Measurements from ENCODE around the gene RALGAPA1. TPM values are rescaled to one million over a fixed set of nuclear protein-coding genes. Genes with fewer than 3 reads are reported as not detected.
A peak's percentile ranks its signal among the peaks of the same experiment; 100 is the strongest.

Gene RALGAPA1
- total and polyA plus RNA-seq, 2 of the 13 experiments (the other 11 are each of a cell fraction or from before 2014, with no cell fraction given) = 65.0 to 89.2 TPM

DNA sequence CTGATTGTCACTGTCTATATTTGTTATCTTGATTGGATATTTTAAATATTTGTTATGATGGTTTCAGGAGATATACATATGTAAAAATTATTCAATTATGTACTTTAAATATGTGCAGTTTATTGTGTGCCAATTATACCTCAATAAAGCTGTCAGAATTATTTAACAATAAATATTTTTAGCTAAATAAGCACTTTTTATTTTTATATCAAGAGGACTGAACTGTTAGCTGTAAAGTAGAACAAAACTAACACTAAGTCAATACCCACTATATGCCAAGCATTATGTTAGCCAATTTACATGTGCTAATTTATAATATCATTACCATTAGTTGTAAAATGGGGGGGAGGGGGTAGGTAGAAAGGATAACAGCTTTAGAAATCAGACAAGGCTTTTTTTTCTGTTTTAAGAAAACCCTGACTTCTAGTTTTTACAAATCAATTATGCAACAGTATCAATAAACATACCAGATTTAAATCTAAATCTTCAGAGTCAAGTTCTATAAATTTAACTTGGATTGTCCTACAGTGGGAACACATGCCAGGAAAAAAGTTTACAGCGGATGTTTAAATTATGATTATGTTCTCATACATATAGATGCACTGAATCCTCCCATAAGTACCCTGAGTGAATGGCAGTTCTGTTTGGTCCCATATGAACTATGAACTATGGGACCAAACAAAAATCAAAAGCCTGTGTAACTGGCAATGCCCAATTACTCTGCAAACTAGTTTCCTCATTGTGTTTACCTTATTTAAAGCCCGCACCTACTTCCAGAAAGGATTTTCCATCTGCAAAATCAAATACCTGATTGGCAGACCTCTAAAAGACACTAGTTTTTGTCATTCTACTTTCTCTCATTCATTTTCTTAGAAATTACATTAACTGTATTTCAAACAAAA is 2.8 kb downstream of the RALGAPA1 start (continued):
- TF ChIP-seq MAZ (IDR thresholded peaks at IDR 0.05; ENCODE audit: borderline replicate concordance, low read depth, low read length) = no peak
- TF ChIP-seq MAZ (CRISPR knock-in tag; IDR thresholded peaks at IDR 0.05; ENCODE audit: low read depth) = no peak
- no peak for TF ChIP-seq ZNF383 (CRISPR knock-in tag; IDR thresholded peaks at IDR 0.05; ENCODE audit: borderline replicate concordance)
- no peak; the same call in 1 of the 2 replicates for TF ChIP-seq AHR (CRISPR knock-in tag; IDR thresholded peaks at IDR 0.05)
- TF ChIP-seq, protein P1, sequence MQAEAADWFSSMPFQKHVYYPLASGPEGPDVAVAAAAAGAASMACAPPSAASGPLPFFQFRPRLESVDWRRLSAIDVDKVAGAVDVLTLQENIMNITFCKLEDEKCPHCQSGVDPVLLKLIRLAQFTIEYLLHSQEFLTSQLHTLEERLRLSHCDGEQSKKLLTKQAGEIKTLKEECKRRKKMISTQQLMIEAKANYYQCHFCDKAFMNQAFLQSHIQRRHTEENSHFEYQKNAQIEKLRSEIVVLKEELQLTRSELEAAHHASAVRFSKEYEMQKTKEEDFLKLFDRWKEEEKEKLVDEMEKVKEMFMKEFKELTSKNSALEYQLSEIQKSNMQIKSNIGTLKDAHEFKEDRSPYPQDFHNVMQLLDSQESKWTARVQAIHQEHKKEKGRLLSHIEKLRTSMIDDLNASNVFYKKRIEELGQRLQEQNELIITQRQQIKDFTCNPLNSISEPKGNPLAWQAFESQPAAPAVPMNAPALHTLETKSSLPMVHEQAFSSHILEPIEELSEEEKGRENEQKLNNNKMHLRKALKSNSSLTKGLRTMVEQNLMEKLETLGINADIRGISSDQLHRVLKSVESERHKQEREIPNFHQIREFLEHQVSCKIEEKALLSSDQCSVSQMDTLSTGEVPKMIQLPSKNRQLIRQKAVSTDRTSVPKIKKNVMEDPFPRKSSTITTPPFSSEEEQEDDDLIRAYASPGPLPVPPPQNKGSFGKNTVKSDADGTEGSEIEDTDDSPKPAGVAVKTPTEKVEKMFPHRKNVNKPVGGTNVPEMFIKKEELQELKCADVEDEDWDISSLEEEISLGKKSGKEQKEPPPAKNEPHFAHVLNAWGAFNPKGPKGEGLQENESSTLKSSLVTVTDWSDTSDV (CRISPR knock-in tag; IDR thresholded peaks at IDR 0.05) = no peak
- peak; percentile 5; the same call in 1 of the 2 replicates for TF ChIP-seq ZFP82 (CRISPR knock-in tag; IDR thresholded peaks at IDR 0.05; ENCODE audit: borderline replicate concordance)
- no peak for TF ChIP-seq SETDB1 (CRISPR knock-in tag; IDR thresholded peaks at IDR 0.05; ENCODE audit: borderline replicate concordance)
- peak; percentile 92; the same call in 1 of the 2 replicates for TF ChIP-seq ETV5 (CRISPR knock-in tag; IDR thresholded peaks at IDR 0.05; ENCODE audit: borderline replicate concordance)
- TF ChIP-seq, protein P2, sequence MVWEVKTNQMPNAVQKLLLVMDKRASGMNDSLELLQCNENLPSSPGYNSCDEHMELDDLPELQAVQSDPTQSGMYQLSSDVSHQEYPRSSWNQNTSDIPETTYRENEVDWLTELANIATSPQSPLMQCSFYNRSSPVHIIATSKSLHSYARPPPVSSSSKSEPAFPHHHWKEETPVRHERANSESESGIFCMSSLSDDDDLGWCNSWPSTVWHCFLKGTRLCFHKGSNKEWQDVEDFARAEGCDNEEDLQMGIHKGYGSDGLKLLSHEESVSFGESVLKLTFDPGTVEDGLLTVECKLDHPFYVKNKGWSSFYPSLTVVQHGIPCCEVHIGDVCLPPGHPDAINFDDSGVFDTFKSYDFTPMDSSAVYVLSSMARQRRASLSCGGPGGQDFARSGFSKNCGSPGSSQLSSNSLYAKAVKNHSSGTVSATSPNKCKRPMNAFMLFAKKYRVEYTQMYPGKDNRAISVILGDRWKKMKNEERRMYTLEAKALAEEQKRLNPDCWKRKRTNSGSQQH (CRISPR knock-in tag; IDR thresholded peaks at IDR 0.05; ENCODE audit: low read depth) = no peak
- TF ChIP-seq RFXANK (CRISPR knock-in tag; IDR thresholded peaks at IDR 0.05) = no peak; the same call in 1 of the 2 replicates
- TF ChIP-seq ZMYM4 (CRISPR knock-in tag; IDR thresholded peaks at IDR 0.05) = no peak
- peak; percentile 95; the same call in 1 of the 2 replicates for TF ChIP-seq MIER3 (CRISPR knock-in tag; IDR thresholded peaks at IDR 0.05; ENCODE audit: borderline replicate concordance)
- peak; percentile 85; the same call in 1 of the 2 replicates for TF ChIP-seq ZSCAN9 (CRISPR knock-in tag; IDR thresholded peaks at IDR 0.05; ENCODE audit: borderline replicate concordance)
- TF ChIP-seq, protein P3, sequence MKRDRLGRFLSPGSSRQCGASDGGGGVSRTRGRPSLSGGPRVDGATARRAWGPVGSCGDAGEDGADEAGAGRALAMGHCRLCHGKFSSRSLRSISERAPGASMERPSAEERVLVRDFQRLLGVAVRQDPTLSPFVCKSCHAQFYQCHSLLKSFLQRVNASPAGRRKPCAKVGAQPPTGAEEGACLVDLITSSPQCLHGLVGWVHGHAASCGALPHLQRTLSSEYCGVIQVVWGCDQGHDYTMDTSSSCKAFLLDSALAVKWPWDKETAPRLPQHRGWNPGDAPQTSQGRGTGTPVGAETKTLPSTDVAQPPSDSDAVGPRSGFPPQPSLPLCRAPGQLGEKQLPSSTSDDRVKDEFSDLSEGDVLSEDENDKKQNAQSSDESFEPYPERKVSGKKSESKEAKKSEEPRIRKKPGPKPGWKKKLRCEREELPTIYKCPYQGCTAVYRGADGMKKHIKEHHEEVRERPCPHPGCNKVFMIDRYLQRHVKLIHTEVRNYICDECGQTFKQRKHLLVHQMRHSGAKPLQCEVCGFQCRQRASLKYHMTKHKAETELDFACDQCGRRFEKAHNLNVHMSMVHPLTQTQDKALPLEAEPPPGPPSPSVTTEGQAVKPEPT (CRISPR knock-in tag; IDR thresholded peaks at IDR 0.05; ENCODE audit: low read depth) = no peak
- no peak for TF ChIP-seq ZNF660 (CRISPR knock-in tag; IDR thresholded peaks at IDR 0.05; ENCODE audit: borderline replicate concordance, low read depth)
- no peak for TF ChIP-seq SMARCC2 (IDR thresholded peaks at IDR 0.05)
- TF ChIP-seq ZNF138 (CRISPR knock-in tag; IDR thresholded peaks at IDR 0.05; ENCODE audit: low read depth) = no peak
- TF ChIP-seq ZNF550 (CRISPR knock-in tag; IDR thresholded peaks at IDR 0.05; ENCODE audit: borderline replicate concordance) = no peak
- TF ChIP-seq, protein P4, sequence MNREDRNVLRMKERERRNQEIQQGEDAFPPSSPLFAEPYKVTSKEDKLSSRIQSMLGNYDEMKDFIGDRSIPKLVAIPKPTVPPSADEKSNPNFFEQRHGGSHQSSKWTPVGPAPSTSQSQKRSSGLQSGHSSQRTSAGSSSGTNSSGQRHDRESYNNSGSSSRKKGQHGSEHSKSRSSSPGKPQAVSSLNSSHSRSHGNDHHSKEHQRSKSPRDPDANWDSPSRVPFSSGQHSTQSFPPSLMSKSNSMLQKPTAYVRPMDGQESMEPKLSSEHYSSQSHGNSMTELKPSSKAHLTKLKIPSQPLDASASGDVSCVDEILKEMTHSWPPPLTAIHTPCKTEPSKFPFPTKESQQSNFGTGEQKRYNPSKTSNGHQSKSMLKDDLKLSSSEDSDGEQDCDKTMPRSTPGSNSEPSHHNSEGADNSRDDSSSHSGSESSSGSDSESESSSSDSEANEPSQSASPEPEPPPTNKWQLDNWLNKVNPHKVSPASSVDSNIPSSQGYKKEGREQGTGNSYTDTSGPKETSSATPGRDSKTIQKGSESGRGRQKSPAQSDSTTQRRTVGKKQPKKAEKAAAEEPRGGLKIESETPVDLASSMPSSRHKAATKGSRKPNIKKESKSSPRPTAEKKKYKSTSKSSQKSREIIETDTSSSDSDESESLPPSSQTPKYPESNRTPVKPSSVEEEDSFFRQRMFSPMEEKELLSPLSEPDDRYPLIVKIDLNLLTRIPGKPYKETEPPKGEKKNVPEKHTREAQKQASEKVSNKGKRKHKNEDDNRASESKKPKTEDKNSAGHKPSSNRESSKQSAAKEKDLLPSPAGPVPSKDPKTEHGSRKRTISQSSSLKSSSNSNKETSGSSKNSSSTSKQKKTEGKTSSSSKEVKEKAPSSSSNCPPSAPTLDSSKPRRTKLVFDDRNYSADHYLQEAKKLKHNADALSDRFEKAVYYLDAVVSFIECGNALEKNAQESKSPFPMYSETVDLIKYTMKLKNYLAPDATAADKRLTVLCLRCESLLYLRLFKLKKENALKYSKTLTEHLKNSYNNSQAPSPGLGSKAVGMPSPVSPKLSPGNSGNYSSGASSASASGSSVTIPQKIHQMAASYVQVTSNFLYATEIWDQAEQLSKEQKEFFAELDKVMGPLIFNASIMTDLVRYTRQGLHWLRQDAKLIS (CRISPR knock-in tag; IDR thresholded peaks at IDR 0.05) = no peak
